RWPE2 (cell line): ENCODE data around the gene ARID5B.
A peak's percentile ranks its signal among the peaks of the same experiment; 100 is the strongest.

Experiments
- ATAC-seq: fragments of 200-7000 bp; cut with Tn5 transposase; 3 replicates; pipeline ENCODE4 v1.9.1; 2021; ENCODE audit warnings: low read depth
- DNase-seq: peaks from one replicate; pipeline ENCODE4 v3.0.0-alpha.2; 2020; ENCODE audit warnings: low spot score
- H3K27ac ChIP-seq: fragments of 450-650 bp; 2 replicates; pipeline ENCODE4 v1.5.1; 2017; ENCODE audit warnings: mild to moderate bottlenecking; ENCODE audit not compliant: poor library complexity, severe bottlenecking
- H3K27me3 ChIP-seq: fragments of 250-450 bp; sonication (Bioruptor Pico); 2 replicates; pipeline ENCODE4 v1.5.1; 2021; ENCODE audit warnings: mild to moderate bottlenecking, moderate library complexity; ENCODE audit not compliant: insufficient read depth, poor library complexity, severe bottlenecking
- H3K36me3 ChIP-seq: fragments of 250-450 bp; sonication (Bioruptor Pico); 2 replicates; pipeline ENCODE4 v1.5.1; 2020; ENCODE audit warnings: low read depth, mild to moderate bottlenecking, moderate library complexity
- H3K4me1 ChIP-seq: fragments of 250-450 bp; sonication (Bioruptor Pico); 2 replicates; pipeline ENCODE4 v1.5.1; 2021; ENCODE audit warnings: mild to moderate bottlenecking, moderate library complexity; ENCODE audit not compliant: insufficient read depth, poor library complexity, severe bottlenecking
- H3K4me3 ChIP-seq: fragments of 250-450 bp; sonication (Bioruptor Pico); 2 replicates; pipeline ENCODE4 v1.5.1; 2021; ENCODE audit warnings: mild to moderate bottlenecking, moderate library complexity; ENCODE audit not compliant: severe bottlenecking
- H3K9me3 ChIP-seq: fragments of 250-450 bp; sonication (Bioruptor Pico); 2 replicates; pipeline ENCODE4 v1.5.1; 2021; ENCODE audit warnings: mild to moderate bottlenecking, moderate library complexity; ENCODE audit not compliant: severe bottlenecking
- TF ChIP-seq, protein P1 (sequence below): fragments of 450-650 bp; IDR thresholded peaks from one replicate; pipeline ENCODE4 v1.5.1; 2017; ENCODE audit warnings: mild to moderate bottlenecking, moderate library complexity; ENCODE audit not compliant: poor library complexity, severe bottlenecking

ARID5B gene

DNA sequence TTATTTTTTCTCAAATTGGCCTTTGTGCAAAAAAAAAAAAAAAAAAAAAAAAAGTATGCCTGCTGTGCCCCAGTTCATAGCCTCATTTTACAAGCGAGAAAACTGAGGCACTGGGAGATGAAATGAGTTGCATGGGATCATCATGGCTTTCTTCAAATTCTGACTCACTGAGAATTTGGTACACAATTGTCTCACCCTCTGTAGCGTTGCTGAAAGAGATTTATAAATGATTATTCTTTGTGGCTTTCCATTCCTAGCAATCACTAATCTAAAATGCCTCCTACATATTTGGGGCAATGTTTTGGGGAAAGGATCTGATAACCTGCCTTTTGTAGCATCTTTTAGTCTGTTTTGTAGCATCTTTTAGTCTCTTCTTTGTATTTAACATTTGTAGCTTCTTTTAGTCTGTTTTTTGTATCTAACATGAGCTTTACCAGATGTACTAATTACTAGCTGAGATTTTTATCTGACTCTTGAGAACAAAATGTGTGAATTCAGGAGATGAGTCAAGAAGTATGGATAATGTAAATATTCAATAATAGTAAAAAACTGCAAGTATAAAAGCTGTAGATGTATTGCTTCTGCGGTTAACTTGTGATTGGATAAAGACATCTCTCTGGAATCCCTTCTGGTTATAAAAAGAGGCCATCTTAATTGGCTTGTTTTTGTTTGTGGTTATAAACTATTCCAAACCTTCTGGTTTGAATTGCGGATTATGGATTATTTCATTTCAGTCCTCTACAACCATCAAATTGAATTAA, 161.4 kb downstream of the ARID5B start:
- H3K27ac ChIP-seq, result no peak overlapping the region
- TF ChIP-seq, protein P1, sequence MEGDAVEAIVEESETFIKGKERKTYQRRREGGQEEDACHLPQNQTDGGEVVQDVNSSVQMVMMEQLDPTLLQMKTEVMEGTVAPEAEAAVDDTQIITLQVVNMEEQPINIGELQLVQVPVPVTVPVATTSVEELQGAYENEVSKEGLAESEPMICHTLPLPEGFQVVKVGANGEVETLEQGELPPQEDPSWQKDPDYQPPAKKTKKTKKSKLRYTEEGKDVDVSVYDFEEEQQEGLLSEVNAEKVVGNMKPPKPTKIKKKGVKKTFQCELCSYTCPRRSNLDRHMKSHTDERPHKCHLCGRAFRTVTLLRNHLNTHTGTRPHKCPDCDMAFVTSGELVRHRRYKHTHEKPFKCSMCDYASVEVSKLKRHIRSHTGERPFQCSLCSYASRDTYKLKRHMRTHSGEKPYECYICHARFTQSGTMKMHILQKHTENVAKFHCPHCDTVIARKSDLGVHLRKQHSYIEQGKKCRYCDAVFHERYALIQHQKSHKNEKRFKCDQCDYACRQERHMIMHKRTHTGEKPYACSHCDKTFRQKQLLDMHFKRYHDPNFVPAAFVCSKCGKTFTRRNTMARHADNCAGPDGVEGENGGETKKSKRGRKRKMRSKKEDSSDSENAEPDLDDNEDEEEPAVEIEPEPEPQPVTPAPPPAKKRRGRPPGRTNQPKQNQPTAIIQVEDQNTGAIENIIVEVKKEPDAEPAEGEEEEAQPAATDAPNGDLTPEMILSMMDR, result no peak
- no peaks in the 10 kb centered on the region for H3K4me1 ChIP-seq
- H3K36me3 ChIP-seq, result peaks cover 15% of the 10 kb centered on the region
- no peak overlapping the region for H3K4me3 ChIP-seq
- no peaks in the 10 kb centered on the region for H3K9me3 ChIP-seq
- no peaks in the 10 kb centered on the region for H3K27me3 ChIP-seq
- no peak for ATAC-seq
- no peak for DNase-seq

DNA sequence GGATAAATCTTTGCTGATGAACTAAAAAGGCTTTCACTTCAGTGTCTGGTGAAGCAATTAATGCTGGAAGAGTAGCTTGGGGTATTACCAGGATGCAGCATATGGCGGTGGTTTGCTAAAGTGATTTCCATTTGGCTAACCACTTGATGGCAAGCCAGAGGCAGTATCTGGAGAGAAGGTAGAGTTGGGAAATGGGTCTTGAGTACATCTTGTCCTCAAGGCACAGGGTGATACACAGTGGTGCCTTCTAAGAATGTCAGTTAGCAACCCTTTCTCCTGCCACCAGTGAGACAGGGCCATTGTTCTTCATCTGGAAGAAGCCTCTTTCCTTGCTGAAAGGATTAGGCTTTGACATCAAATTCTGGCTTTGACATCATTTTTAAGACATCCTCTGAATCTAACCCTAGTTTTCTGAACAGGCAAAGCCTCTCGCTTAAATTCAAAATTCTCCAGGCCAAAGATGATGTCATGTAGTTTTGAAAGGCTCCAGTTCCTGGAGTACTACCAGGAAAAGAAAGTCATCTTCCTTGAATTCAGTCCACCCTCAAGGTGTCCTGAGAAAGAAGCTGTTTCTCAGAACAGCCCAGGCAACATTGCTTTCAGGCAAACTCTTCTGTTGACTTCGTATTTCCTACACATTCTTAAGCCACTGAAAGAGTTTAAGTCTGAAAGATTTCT, 162.4 kb downstream of the ARID5B start:
- H3K36me3 ChIP-seq, result peaks cover 5% of the 10 kb centered on the region

DNA sequence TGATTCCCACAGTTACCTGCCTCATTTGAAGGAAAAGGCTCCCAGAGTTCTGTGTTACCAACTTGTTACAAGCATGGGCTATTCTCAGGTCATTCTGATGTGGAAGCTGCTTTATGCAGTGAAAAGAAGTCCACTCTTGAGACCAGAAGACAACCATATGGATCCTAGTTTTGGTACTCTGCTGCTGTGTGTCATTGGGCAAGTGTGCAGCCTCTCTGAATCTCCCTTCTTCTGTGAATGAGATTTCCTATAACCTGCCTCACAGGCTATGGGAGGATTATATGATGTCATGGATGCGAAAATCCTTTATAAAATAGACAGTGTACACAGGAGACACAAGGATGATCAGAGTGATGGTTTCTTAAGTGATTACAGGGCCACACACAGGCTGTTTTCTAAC, 166.1 kb downstream of the ARID5B start:
- no peak overlapping the region for H3K27ac ChIP-seq
- ATAC-seq (no peak), DNase-seq (no peak)
- H3K27me3 ChIP-seq, result no peaks in the 10 kb centered on the region
- TF ChIP-seq, protein P1, result no peak
- peaks cover 12% of the 10 kb centered on the region for H3K4me1 ChIP-seq
- no peaks in the 10 kb centered on the region for H3K9me3 ChIP-seq
- H3K36me3 ChIP-seq, result 0 out of 2 replicates have a peak, but pooled peaks cover 7% of the 10 kb centered on the region
- no peak overlapping the region for H3K4me3 ChIP-seq

More for the DNA sequence above, 162.4 kb downstream of the ARID5B start:
- ATAC-seq (no peak), DNase-seq (no peak)
- H3K4me1 ChIP-seq, result peaks cover 9% of the 10 kb centered on the region
- no peak overlapping the region for H3K4me3 ChIP-seq
- H3K27me3 ChIP-seq, result no peaks in the 10 kb centered on the region
- H3K9me3 ChIP-seq, result no peaks in the 10 kb centered on the region
- H3K27ac ChIP-seq, result no peak overlapping the region
- TF ChIP-seq, protein P1, result no peak

DNA sequence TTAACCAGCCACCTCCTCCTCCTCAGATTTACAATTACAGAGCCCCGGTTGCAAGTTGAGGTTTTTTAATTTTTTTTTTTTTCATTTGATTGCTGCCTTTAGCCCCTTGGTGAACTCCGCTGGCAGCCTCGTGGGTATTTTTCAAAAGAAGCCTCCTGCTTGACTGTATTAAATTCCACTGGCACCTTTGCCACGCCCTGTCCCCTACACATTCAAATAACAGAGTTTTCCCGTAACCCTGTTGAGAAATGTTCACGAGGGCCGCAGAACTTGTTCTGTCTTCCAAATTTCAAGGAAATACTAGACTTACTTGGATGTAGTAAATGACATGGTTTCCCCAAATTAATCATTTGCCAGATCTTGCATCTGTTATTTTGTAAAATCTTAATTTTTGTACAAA, 167.0 kb downstream of the ARID5B start:
- no peaks in the 10 kb centered on the region for H3K9me3 ChIP-seq
- no peak for ATAC-seq
- peaks cover 17% of the 10 kb centered on the region for H3K4me1 ChIP-seq
- no peaks in the 10 kb centered on the region for H3K27me3 ChIP-seq
- H3K27ac ChIP-seq, result peak overlapping the region; percentile 12
- no peak for DNase-seq
- H3K36me3 ChIP-seq, result 0 out of 2 replicates have a peak, but pooled peaks cover 7% of the 10 kb centered on the region
- TF ChIP-seq, protein P1, result no peak
- H3K4me3 ChIP-seq, result no peak overlapping the region
